GM12892 (cell line): Measurements from ENCODE around the gene PTPN11.
"Not testable (repeated sequence)": the region's sequence is repeated elsewhere in the genome, so short reads cannot be mapped to it uniquely, and the experiment has no call there.

Source experiments
- POLR2A ChIP-seq: IDR thresholded peaks from 2 replicates; pipeline ENCODE4 v1.6.1; 2011; ENCODE audit warnings: low read depth, low read length, control low read depth
- POLR2AphosphoS5 ChIP-seq: IDR thresholded peaks from 2 replicates; pipeline ENCODE4 v1.6.1; 2011; ENCODE audit warnings: low read depth, low read length, control low read depth

GRCh38 chr12:112438645-112439044 lies 19.9 kb downstream of the PTPN11 start:
- not testable (repeated sequence) for TF ChIP-seq POLR2A, POLR2AphosphoS5
